GM12878 (cell line): ENCODE results near the gene PRSS33. TPM values are rescaled to one million over a fixed set of nuclear protein-coding genes. Genes with fewer than 3 reads are reported as not detected.
A peak's percentile ranks its signal among the peaks of the same experiment; 100 is the strongest.

Source experiments
- E2F4 ChIP-seq: IDR thresholded peaks from 2 replicates; pipeline ENCODE4 v1.6.1; 2012; ENCODE audit warnings: low read depth, low read length, improper control_type of control experiment
- ESRRA ChIP-seq: IDR thresholded peaks from 2 replicates; pipeline ENCODE4 v1.6.1; 2012; ENCODE audit warnings: mild to moderate bottlenecking, low read length, improper control_type of control experiment
- ETV6 ChIP-seq, 2 experiments: fragments of 450-650 bp in 1 of 2; IDR thresholded peaks in 1 of 2; conservative IDR thresholded peaks in 1 of 2; 2 replicates each; pipeline ENCODE4 v1.6.1; 2014; ENCODE audit warnings: antibody characterized with exemption in 1 of 2, borderline replicate concordance in 1 of 2, low read depth in 1 of 2, mild to moderate bottlenecking in 1 of 2, moderate library complexity in 1 of 2
- IRF4 ChIP-seq: IDR thresholded peaks from 2 replicates; pipeline ENCODE4 v1.6.1; 2011; ENCODE audit warnings: low read depth, low read length
- MTA2 ChIP-seq: fragments of 450-650 bp; IDR thresholded peaks from 2 replicates; pipeline ENCODE4 v1.6.1; 2016; ENCODE audit warnings: low read depth, mild to moderate bottlenecking, moderate library complexity
- NR2C2 ChIP-seq: IDR thresholded peaks from 2 replicates; pipeline ENCODE4 v1.6.1; 2011; ENCODE audit warnings: borderline replicate concordance, low read depth; ENCODE audit not compliant: control insufficient read depth, insufficient read length
- PKNOX1 ChIP-seq: fragments of 450-650 bp; IDR thresholded peaks from 2 replicates; pipeline ENCODE4 v1.6.1; 2016; ENCODE audit warnings: mild to moderate bottlenecking
- POU2F2 ChIP-seq: IDR thresholded peaks from 3 replicates; pipeline ENCODE4 v1.6.1; 2011; ENCODE audit warnings: low read depth, mild to moderate bottlenecking, low read length, borderline replicate concordance
- RUNX3 ChIP-seq: IDR thresholded peaks from 2 replicates; pipeline ENCODE4 v1.6.1; 2012; ENCODE audit warnings: low read length, inconsistent platforms
- SMAD1 ChIP-seq: fragments of 450-650 bp; IDR thresholded peaks from 2 replicates; pipeline ENCODE4 v1.6.1; 2018; ENCODE audit warnings: mild to moderate bottlenecking, low read depth; ENCODE audit not compliant: partially characterized antibody
- ZBED1 ChIP-seq: IDR thresholded peaks from 2 replicates; pipeline ENCODE4 v1.6.1; 2016; ENCODE audit warnings: borderline replicate concordance
- ZBTB11 ChIP-seq: fragments of 450-650 bp; formaldehyde crosslinking; IDR thresholded peaks from 2 replicates; pipeline ENCODE4 v1.5.0; 2022; ENCODE audit warnings: mild to moderate bottlenecking, missing genetic modification characterization
- ZNF24 ChIP-seq: fragments of 450-650 bp; IDR thresholded peaks from 2 replicates; pipeline ENCODE4 v1.6.1; 2017; ENCODE audit warnings: antibody characterized with exemption, mild to moderate bottlenecking
- polyA plus RNA-seq, 11 experiments: library from polyadenylated mRNA; depleted of rRNA in 4 of 11; unstranded in 6 of 11; stranded (reverse) in 5 of 11; fragments of >200 nt; fragmentation: Nextera tagmentation in 4 of 11; fragmentation: Illumina TruSeq in 1 of 11; extraction: Ambion mirVana in 4 of 11; extraction: Trizol in 1 of 11; gene quantifications; 1 replicate in 1 of 11; 2 replicates in 10 of 11; pipeline versions ENCODE4 v1.2.1 to v1.2.3, GENCODE V29; 2011 to 2016; ENCODE audit warnings: inconsistent platforms in 2 of 11, missing spikeins in 2 of 11, low read depth in 1 of 11
- total RNA-seq, 4 experiments: library from RNA; depleted of rRNA in 3 of 4; stranded (reverse); fragments of >200 nt in 3 of 4; fragmentation: Illumina TruSeq in 1 of 4; extraction: Trizol in 1 of 4; gene quantifications; 2 replicates each; pipeline versions ENCODE4 v1.2.1 to v1.2.3, GENCODE V29; 2013 to 2021
- TF ChIP-seq, protein P1 (sequence below): fragments of 450-650 bp; IDR thresholded peaks from 2 replicates; pipeline ENCODE4 v1.6.1; 2017; ENCODE audit warnings: mild to moderate bottlenecking, moderate library complexity
- TF ChIP-seq, protein P2 (sequence below): fragments of 450-650 bp; IDR thresholded peaks from 2 replicates; pipeline ENCODE4 v1.6.1; 2018; ENCODE audit warnings: mild to moderate bottlenecking, low read depth, moderate library complexity; ENCODE audit not compliant: partially characterized antibody
- TF ChIP-seq, protein P3 (sequence below): IDR thresholded peaks from 2 replicates; pipeline ENCODE4 v1.6.1; 2012; ENCODE audit warnings: low read depth, low read length, improper control_type of control experiment

The PRSS33 gene
- total and polyA plus RNA-seq, 10 of the 15 experiments (the other 5 are each of a cell fraction or from before 2014, with no cell fraction given): not detected

DNA sequence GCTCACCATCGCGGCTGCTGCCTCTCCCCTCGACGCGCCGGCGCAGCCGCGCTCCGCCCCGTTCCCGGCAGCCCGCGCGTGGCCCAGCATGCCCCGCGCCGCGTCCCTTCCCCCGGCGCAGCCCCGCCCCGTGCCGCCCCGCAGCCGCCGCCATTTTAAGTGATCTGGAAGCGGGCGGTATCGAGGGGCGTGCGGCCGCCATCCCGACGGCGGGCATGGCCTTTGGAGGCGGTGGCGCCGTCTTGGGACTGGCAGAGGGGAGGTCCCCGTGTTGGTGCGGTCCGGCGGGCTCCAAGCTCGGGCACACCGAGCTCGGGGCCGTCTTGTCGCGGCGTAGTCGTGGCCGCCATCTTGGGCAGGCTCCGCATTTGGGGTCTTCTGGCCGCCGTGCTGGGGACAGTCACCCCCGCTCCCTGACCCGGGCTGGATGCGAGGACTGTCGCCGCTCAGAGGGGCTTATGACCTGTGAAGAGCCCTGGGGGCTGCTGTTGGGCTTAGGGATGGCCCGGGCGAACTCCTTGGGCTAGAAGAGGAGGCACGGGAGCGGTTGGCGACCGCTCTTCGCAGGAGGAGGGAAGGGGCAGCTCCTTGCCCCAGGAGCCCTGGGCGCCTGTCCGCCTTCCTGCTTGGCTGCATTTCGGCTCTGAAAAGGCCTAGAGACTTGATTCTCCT is 10.0 kb downstream of the PRSS33 start, which contains the start of gene ELOB (continued):
- TF ChIP-seq, protein P1, sequence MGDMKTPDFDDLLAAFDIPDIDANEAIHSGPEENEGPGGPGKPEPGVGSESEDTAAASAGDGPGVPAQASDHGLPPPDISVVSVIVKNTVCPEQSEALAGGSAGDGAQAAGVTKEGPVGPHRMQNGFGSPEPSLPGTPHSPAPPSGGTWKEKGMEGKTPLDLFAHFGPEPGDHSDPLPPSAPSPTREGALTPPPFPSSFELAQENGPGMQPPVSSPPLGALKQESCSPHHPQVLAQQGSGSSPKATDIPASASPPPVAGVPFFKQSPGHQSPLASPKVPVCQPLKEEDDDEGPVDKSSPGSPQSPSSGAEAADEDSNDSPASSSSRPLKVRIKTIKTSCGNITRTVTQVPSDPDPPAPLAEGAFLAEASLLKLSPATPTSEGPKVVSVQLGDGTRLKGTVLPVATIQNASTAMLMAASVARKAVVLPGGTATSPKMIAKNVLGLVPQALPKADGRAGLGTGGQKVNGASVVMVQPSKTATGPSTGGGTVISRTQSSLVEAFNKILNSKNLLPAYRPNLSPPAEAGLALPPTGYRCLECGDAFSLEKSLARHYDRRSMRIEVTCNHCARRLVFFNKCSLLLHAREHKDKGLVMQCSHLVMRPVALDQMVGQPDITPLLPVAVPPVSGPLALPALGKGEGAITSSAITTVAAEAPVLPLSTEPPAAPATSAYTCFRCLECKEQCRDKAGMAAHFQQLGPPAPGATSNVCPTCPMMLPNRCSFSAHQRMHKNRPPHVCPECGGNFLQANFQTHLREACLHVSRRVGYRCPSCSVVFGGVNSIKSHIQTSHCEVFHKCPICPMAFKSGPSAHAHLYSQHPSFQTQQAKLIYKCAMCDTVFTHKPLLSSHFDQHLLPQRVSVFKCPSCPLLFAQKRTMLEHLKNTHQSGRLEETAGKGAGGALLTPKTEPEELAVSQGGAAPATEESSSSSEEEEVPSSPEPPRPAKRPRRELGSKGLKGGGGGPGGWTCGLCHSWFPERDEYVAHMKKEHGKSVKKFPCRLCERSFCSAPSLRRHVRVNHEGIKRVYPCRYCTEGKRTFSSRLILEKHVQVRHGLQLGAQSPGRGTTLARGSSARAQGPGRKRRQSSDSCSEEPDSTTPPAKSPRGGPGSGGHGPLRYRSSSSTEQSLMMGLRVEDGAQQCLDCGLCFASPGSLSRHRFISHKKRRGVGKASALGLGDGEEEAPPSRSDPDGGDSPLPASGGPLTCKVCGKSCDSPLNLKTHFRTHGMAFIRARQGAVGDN: peak; percentile 63
- TF ChIP-seq SMAD1: no peak
- TF ChIP-seq ZBED1: no peak
- TF ChIP-seq IRF4: no peak
- TF ChIP-seq RUNX3: no peak
- TF ChIP-seq E2F4: no peak
- no peak for TF ChIP-seq ETV6 (conservative IDR thresholded peaks at IDR 0.05 in 1 of 2, IDR thresholded peaks at IDR 0.05 in 1 of 2; ENCODE audit: borderline replicate concordance in 1 of 2, low read depth in 1 of 2)
- TF ChIP-seq ESRRA: no peak
- no peak for TF ChIP-seq ZNF24
- TF ChIP-seq POU2F2: 0 out of 3 replicates have a peak, but pooled peaks have one; percentile 32
- no peak for TF ChIP-seq PKNOX1
- TF ChIP-seq NR2C2: no peak
- no peak for TF ChIP-seq ZBTB11 (CRISPR knock-in tag)
- TF ChIP-seq, protein P2, sequence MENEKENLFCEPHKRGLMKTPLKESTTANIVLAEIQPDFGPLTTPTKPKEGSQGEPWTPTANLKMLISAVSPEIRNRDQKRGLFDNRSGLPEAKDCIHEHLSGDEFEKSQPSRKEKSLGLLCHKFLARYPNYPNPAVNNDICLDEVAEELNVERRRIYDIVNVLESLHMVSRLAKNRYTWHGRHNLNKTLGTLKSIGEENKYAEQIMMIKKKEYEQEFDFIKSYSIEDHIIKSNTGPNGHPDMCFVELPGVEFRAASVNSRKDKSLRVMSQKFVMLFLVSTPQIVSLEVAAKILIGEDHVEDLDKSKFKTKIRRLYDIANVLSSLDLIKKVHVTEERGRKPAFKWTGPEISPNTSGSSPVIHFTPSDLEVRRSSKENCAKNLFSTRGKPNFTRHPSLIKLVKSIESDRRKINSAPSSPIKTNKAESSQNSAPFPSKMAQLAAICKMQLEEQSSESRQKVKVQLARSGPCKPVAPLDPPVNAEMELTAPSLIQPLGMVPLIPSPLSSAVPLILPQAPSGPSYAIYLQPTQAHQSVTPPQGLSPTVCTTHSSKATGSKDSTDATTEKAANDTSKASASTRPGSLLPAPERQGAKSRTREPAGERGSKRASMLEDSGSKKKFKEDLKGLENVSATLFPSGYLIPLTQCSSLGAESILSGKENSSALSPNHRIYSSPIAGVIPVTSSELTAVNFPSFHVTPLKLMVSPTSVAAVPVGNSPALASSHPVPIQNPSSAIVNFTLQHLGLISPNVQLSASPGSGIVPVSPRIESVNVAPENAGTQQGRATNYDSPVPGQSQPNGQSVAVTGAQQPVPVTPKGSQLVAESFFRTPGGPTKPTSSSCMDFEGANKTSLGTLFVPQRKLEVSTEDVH: no peak
- no peak for TF ChIP-seq MTA2
- TF ChIP-seq, protein P3, sequence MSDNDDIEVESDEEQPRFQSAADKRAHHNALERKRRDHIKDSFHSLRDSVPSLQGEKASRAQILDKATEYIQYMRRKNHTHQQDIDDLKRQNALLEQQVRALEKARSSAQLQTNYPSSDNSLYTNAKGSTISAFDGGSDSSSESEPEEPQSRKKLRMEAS: no peak; the same call in 1 of the 2 replicates
